ENCODE results near the gene UGT1A8.
"Not testable (repeated sequence)": the region's sequence is repeated elsewhere in the genome, so short reads cannot be mapped to it uniquely, and the experiment has no call there.

Gene UGT1A8

DNA sequence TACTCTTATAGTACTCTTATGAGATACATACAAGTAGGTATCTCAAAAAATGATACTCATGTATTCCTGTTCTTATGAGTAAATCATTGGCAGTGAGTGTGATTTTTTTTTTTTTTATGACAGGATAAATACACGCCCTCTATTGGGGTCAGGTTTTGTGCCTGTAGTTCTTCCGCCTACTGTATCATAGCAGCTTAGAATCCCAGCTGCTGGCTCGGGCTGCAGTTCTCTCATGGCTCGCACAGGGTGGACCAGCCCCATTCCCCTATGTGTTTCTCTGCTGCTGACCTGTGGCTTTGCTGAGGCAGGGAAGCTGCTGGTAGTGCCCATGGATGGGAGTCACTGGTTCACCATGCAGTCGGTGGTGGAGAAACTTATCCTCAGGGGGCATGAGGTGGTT, at the start of gene UGT1A8:
TSS of gene UGT1A8 (plus strand) at position 158 of the 400 bp plus-strand sequence. CDS start at position 233, 75 bp downstream.
- not testable (repeated sequence) for DNase-seq (ENCODE audit: low read depth in 2 of 2)

GRCh38 chr2:233571001-233571400, 46.4 kb upstream of the UGT1A8 start:
- no peak for DNase-seq (ENCODE audit: low read depth in 2 of 2)

- no peak for DNase-seq (ENCODE audit: low read depth in 2 of 2)
Measured at GRCh38 chr2:233571462-233571861, 46.0 kb upstream of the UGT1A8 start.

- no peak for DNase-seq (ENCODE audit: low read depth in 2 of 2)
Measured at GRCh38 chr2:233572468-233572867, 45.0 kb upstream of the UGT1A8 start.

- not testable (repeated sequence) for DNase-seq (ENCODE audit: low read depth in 2 of 2)
Measured at GRCh38 chr2:233577341-233577740, 40.1 kb upstream of the UGT1A8 start.

DNA sequence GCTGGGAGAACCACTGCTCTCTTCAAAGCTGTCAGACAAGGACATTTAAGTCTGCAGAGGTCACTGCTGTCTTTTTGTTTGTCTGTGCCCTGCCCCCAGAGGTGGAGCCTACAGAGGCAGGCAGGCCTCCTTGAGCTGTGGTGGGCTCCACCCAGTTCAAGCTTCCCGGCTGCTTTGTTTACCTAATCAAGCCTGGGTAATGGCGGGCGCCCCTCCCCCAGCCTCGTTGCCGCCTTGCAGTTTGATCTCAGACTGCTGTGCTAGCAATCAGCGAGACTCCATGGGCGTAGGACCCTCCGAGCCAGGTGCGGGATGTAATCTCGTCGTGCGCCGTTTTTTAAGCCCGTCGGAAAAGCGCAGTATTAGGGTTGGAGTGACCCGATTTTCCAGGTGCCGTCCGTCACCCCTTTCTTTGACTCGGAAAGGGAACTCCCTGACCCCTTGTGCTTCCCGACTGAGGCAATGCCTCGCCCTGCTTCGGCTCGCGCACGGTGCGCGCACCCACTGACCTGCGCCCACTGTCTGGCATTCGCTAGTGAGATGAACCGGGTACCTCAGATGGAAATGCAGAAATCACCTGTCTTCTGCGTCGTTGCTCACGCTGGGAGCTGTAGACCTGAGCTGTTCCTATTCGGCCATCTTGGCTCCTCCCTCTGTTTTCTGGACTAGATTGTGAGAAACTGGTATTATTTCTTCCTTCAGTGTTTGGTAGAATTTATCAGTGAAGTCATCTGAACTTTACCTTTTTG, 34.0 kb upstream of the UGT1A8 start:
- not testable (repeated sequence) for DNase-seq (ENCODE audit: low read depth in 2 of 2)

- no peak for DNase-seq (ENCODE audit: low read depth in 2 of 2)
Measured at GRCh38 chr2:233584210-233584609, 33.2 kb upstream of the UGT1A8 start.

- DNase-seq (ENCODE audit: low read depth in 2 of 2) = no peak
Measured at GRCh38 chr2:233588400-233588799, 29.0 kb upstream of the UGT1A8 start.

DNA sequence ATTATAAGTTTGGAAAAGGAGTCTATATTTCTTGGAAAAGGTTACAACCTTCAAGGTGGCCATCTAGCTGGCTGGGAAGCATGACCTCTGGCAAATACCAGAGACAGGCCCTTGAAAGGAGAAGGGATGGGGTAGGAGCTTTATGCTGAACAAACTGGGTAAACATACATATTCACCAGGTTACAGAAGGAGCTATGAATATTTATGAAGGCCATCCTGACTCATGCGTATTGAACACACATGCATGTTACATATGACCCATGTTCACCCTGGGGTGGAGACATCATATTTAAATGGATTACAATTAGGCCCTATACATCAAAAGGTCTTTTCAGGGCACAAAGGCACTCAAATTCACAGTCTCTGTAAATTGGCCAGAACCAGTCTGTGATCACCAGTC, 24.7 kb upstream of the UGT1A8 start:
- not testable (repeated sequence) for DNase-seq (ENCODE audit: low read depth in 2 of 2)

DNA sequence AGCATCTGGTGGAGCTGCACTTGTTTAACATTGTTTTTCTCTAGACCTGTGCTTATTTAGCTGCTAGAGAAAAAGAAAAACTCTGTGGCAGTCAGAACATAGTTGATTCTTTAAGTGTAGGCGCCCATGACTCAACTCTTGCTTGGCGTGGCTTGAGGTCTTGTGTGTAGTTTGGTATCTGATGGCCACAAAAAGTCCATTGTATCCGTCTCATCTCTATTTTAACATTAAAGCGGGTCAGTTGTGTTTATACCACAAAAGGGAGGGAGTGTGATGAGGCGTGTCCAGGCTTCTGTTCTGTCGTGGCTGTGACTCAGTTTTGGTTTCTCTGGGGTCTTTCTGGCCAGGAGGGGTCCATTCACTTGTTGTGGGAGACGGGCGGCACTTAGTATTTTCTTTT, 24.2 kb upstream of the UGT1A8 start:
- DNase-seq (ENCODE audit: low read depth in 2 of 2) = no peak

DNA sequence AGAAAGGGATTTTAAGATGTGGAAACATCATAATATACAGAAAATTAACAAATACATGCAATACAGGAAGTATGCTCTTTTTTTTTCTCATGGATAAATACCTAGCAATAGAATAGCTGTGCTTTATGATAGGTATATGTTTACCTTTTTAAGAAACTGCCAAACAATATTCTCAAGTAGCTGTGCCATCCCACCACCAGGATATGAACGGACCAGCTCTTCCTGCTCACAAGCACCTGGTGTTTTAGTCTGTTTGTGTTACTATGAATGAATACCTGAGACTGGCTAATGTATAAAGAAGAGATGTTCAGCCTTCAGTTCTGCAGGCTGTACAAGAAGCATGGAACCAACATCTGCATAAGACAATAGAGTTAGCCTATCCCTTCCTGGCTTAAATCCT, 19.9 kb upstream of the UGT1A8 start:
- DNase-seq (ENCODE audit: low read depth in 2 of 2) = no peak

DNA sequence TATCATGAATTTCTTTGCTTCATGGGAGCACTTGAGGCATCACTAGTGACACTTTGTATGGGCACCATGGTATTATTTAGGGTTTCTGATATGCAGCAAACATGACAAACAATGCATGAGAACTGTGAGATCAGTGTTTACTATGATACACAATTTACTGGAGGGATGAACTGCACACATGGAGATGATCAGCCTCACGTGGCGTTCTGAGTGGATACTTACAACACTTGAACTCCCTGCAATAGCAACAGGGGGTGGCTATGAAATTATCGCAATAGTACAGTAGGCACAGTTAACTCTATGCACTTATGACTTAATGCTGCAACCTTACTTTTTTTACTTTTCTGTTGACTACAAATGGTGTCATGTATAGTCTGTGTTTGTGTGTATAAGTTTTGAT, 18.5 kb upstream of the UGT1A8 start:
- DNase-seq (ENCODE audit: low read depth in 2 of 2) = no peak

- no peak for DNase-seq (ENCODE audit: low read depth in 2 of 2)
Measured at GRCh38 chr2:233600386-233600785, 17.0 kb upstream of the UGT1A8 start.

DNA sequence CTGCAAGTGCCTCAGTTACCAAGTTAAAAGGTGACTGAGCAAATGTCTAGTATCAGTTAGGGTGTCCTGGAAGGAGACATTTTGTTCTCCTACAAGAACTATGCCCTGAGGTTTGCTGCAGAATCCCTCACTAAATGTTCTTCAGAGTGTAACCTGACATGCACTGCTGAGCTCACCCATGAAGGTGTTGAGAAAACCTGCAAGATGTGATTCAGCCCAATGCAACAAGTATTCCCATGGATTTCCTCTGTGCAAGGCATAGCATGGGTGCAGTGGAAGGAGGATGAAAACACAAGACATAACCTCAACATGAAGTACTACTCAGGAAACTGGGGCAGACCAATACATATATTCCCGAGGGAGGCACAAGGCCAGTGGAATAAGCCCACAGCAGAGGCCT, 15.4 kb upstream of the UGT1A8 start:
- no peak for DNase-seq (ENCODE audit: low read depth in 2 of 2)

DNA sequence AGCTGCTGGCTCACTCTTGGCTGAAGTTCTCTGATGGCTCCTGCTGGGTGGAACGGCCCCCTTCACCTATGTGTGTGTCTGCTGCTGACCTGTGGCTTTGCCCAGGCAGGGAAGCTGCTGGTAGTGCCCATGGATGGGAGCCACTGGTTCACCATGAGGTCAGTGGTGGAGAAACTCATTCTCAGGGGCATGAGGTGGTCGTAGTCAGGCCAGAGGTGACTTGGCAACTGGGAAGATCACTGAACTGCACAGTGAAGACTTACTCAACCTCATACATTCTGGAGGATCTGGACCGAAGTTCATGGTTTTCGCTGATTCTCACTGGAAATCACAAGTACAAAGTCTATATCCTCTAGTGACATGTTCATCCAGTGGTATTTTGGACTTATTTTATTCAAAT, 13.9 kb upstream of the UGT1A8 start:
- DNase-seq (ENCODE audit: low read depth in 2 of 2) = no peak

- no peak for DNase-seq (ENCODE audit: low read depth in 2 of 2)
Measured at GRCh38 chr2:233604826-233605225, 12.6 kb upstream of the UGT1A8 start.

DNA sequence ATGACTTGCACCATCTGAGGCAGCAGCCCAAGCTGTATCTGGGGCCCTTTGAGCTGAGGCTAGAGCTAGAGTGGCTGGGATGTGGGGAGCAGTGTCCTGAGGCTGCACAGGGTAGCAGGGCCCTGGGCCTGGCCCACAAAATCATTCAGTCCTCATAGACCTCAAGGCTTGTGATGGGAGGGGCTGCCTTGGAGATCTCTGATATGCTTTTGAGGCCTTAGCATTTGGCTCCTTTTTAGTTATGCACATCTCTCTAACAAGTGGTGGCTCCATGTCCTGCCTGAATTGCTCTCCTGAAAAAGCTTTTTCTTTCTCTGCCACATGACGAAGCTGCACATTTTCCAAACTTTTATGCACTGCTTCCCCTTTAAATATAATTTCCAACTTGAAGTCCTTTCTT, 11.8 kb upstream of the UGT1A8 start:
- DNase-seq (ENCODE audit: low read depth in 2 of 2) = no peak

GRCh38 chr2:233611284-233611683, 6.1 kb upstream of the UGT1A8 start:
- no peak for DNase-seq (ENCODE audit: low read depth in 2 of 2)

GRCh38 chr2:233620204-233620603, 2.8 kb downstream of the UGT1A8 start:
- no peak for DNase-seq (ENCODE audit: low read depth in 2 of 2)

- not testable (repeated sequence) for DNase-seq (ENCODE audit: low read depth in 2 of 2)
Measured at GRCh38 chr2:233621863-233622262, 4.4 kb downstream of the UGT1A8 start.

DNA sequence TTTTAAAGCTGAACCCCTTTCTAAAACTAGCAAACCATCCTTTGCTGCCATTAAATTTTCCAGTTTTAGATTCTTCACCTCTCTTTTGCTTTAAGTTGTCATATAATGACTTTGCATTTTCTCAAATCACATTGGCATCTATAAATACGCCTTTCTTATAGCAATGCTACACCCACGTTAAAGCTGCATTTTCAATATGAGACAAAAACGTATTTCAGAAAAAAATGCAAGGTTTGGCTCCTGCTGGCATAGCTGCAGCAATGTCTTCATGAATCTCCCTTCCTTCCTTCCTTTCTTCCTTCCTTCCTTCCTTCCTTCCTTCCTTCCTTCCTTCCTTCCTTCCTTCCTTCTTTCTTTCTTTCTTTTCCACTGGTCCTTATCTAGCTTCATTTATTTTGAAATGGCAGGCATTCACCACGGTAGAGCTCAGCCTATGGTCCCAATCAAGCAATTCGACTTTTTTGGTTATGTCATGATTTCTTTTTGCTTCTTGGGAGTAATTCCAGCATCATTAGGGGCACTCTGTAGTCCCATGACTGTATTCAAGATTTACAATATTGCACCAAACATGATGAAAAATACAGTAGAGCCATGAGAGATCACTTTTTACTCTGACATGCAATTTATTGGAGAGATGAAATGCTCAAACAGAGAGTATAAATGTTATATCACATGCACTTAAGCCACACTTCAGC, 10.0 kb downstream of the UGT1A8 start:
- DNase-seq (ENCODE audit: low read depth in 2 of 2) = no peak

- DNase-seq (ENCODE audit: low read depth in 2 of 2) = not testable (repeated sequence)
Measured at GRCh38 chr2:233636306-233636705, 18.9 kb downstream of the UGT1A8 start, which contains the start of gene UGT1A10. UGT1A10 (plus strand) TSS chr2:233636448; CDS start chr2:233636523, 75 bp downstream.

DNA sequence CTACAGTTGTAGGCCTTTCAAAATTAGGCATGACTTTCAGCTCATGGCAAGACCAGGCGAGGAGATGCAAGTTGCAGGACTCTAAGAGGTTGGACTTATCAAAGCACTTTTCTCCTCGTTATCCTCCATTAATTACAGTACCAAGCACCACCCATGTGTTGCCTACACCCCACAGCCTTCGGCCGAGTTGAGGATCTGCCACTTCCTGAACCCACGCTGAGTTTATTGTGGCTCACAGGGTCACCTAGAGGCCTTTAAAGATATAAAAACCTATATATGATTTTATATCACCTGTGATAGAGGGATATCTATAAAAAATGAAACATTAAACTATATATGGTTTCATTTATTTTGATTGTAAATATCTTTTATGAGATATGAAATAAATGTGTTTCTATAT, 21.4 kb downstream of the UGT1A8 start:
- no peak for DNase-seq (ENCODE audit: low read depth in 2 of 2)

All from stimulated activated CD4-positive, alpha-beta T cell treated with anti-CD3 and anti-CD28 coated beads, Interleukin-1b, Interleukin-23, amount 100 ng/mL, for 1 hour (primary cell).